SKM-1 treated with dmso at 0.1 percent for 144 hours (cell line): ENCODE measurements around the gene TTC1.
"Not testable (repeated sequence)": the region's sequence is repeated elsewhere in the genome, so short reads cannot be mapped to it uniquely, and the experiment has no call there.

ENCODE experiments used
- DNase-seq: peaks from one replicate; lab custom pipeline; 2025; ENCODE audit not compliant: unreplicated experiment; lab: John Stamatoyannopoulos, UW

TTC1 gene

GRCh38 chr5:159993194-159993593 lies 15.7 kb upstream of the TTC1 start:
- DNase-seq, result no peak

- DNase-seq, result no peak
These were observed 13.0 kb upstream of the TTC1 start for GRCh38 chr5:159995907-159996306.

- DNase-seq, result no peak
These were observed 7.5 kb upstream of the TTC1 start for GRCh38 chr5:160001457-160001856.

DNA sequence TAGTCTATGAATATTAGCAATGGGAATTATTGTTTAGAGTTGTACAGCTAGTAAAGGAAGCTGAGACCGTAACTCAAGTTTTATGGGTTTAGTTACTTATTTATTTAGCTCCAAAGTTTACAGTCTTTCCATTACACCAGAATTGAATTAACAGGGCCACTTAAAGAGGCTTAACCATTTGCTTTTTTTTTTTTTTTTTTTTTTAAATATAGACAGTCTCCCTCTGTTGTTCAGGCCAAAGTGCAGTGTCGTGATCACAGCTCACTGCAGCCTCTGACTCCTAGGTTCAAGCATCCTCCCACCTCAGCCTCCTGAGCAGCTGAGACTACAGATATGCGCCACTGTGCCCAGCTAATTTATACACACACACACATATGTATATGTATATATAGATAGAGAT lies 1.4 kb upstream of the TTC1 start:
- no peak for DNase-seq

DNA sequence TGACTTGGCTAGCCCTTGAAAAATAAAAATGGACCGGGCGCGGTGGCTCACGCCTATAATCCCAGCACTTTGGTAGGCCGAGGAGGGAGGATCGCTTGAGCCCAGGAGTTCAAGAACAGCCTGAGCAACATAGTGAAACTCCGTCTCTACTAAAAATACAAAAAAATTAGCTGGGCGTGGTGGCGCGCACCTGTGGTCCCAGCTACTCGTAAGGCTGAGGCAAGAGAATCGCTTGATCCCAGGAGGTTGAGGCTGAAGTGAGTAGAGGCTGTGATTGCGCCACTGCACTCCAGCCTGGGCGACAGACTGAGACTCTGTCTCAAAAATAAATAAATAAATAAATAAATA lies 436 bp upstream of the TTC1 start:
- DNase-seq, result not testable (repeated sequence)

DNA sequence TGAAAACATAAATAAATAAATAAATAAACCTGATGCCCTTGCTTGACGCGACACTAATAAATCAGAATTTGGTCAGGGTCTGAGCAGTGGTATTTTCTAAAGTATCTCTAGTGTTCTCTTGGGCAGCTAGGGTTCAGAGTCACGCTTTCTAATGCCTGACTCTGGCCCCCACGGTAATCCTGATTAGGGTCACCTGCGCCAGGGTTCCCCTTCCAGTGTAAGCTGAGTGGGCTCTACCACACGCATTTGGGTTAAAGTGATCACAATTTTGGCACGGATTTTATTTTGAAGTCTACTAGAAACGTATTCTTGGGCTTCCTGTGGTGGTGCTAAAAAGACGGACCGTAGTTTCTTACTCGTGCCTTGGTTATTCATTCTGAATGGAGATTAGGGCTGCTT lies 651 bp downstream of the TTC1 start:
- no peak for DNase-seq

- DNase-seq, result no peak
These were observed 2.5 kb downstream of the TTC1 start for GRCh38 chr5:160011471-160011870.

- not testable (repeated sequence) for DNase-seq
These were observed 5.3 kb downstream of the TTC1 start for GRCh38 chr5:160014197-160014596.

GRCh38 chr5:160018945-160019625 lies 10.1 kb downstream of the TTC1 start:
- no peak for DNase-seq

DNA sequence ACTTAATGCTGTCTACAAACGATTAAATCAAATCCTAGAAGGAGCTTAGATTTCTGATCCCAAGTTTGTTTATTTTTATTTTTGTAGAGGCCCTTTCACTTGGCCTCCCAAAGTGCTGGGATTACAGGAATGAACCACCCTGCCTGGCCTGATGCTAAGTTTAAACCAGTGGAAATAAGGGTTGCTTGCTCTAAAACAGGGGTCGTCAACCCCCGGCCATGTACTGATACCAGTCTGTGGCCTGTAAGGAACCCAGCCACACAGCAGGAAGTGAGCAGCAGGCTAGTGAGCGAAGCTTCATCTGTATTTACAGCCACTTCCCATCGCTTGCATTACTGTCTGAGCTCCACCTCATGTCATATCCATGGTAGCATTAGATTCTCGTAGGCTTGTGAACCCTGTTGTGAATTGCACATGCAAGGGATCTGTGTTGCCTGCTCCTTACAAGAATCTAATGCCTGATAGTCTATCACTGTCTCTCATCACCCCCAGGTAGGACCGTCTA lies 11.4 kb downstream of the TTC1 start:
- no peak for DNase-seq

GRCh38 chr5:160020964-160021363 lies 12.0 kb downstream of the TTC1 start:
- no peak for DNase-seq

DNA sequence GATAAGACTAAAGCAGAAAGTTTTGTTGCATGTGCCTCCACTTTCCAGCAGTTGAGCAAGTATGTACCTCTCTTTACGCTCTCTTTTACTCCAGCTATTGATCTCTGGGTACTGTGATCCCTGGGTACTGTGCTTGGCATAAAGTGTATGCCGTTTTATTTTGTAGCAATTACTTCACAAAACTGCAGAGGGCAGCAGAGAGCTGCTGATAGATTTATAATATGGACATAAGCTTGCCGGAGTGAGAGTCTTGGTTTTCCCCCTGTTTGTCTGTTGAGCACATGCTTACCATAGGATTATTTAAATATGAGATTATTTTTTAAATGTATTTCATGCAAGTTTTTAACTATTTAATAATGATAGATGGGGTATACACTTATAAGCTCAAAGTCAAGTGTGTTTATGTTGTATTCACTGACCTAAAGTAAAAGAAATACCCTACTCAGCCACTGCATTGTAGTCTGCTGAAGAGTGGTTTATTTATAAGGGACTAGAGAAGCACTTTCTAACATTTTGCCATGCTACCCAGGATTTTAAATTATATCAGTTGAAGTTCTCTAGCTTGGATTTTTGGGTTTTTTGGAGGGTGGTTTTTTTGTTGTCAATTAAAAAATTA lies 13.0 kb downstream of the TTC1 start:
- peak; percentile 34 for DNase-seq

GRCh38 chr5:160023007-160023907 lies 14.3 kb downstream of the TTC1 start:
- no peak for DNase-seq

GRCh38 chr5:160023908-160024630 lies 15.1 kb downstream of the TTC1 start:
- no peak for DNase-seq

GRCh38 chr5:160029004-160029403 lies 20.1 kb downstream of the TTC1 start:
- DNase-seq, result no peak

- DNase-seq, result no peak
These were observed 20.7 kb downstream of the TTC1 start for GRCh38 chr5:160029540-160030139.

DNA sequence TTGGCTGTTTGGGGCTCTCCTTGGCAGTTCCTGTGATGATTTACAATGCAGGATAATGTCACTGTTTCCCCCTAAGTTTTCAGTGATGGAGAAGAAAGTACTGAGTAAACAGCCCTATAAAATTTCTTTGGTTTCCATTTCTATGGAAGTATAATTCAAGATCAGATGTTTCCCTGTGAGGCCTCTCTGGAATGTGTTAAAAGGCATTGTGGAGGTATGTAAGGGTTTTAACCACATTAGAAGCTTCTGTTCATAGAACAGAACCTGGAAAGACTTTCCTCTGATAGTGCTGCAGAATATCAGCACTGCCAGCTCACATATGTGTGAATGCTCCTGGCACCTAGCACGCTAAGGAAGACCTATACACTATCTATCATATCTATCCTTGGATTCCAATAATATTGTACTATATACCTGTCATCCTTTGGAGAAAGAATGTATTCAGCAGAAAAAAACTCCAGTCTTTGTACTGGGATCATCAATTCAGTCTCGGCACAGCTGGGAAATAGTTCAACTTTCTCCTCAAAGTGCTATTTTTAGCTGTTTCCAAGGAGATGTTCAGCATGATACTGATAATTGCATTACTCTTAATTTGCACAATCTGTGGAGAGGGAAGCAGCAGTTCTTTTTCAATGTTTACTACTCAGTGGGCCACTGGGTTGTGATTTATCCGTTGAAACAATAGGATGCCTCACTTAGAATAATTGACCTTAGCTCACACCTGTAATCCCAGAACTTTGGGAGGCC lies 21.9 kb downstream of the TTC1 start:
- DNase-seq, result no peak

DNA sequence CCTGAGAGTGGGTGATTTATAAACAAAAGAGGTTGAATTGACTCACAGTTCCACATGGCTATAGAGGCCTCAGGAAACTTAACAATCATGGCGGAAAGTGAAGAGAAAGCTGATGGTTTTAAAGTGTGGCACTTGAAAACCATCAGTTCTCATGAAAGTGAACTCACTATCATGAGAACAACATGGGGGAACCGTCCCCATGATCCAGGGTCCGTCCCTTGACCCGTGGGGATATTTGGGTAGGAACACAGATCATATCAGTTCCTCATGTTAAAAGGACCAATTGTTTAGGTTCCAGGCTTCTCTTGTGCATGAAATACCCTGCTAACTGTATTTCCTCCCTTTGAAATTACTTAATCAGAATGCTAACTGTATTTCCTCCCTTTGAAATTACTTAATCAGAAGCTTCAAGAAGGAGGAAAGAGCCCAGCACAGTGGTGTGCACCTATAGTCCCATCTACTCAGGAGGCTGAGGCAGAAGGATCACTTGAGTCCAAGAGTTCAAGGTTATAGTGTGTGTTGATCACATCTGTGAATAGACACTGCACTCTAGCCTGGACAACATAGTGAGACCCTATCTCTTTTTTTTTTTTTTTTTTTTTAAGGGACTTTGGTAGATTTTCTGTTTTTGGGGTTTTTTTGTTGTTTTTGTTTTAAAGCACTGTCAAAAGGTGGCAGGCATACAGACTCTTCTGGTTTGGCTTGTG lies 24.8 kb downstream of the TTC1 start:
- no peak for DNase-seq

DNA sequence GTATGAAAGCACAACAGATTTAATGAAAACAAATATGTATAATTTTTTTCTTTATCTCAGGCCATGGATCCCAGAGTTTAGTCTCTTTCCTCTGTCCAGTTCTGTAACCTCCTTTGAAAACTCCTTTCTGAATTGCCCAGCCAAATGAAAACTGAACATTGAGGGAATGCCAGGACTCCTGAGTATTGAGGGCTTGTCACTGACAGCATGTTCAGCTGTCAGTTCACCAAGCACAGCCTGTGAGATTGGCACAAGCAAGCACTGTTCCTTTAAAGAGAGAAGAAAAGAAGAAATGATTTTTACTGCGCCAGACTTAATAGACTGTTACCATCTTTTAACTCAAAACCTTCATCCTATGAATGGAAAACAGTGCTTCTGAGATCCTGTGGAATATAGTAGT lies 27.3 kb downstream of the TTC1 start:
- no peak for DNase-seq
